PC-3 (cell line): ENCODE measurements around the gene PTGDS.

ENCODE experiments used
- EZH2 ChIP-seq: fragments of 300-600 bp; sonication (generic); IDR thresholded peaks from one replicate; pipeline ENCODE4 v1.6.1; 2017; ENCODE audit warnings: antibody characterized with exemption, mild to moderate bottlenecking, low read length; ENCODE audit not compliant: unreplicated experiment
- TF ChIP-seq, protein P1 (sequence below): fragments of 300-600 bp; sonication (generic); conservative IDR thresholded peaks from 2 replicates; pipeline ENCODE4 v1.5.1; 2017; ENCODE audit warnings: antibody characterized with exemption, low read depth, mild to moderate bottlenecking, low read length

- no peak for TF ChIP-seq EZH2
- TF ChIP-seq, protein P1, sequence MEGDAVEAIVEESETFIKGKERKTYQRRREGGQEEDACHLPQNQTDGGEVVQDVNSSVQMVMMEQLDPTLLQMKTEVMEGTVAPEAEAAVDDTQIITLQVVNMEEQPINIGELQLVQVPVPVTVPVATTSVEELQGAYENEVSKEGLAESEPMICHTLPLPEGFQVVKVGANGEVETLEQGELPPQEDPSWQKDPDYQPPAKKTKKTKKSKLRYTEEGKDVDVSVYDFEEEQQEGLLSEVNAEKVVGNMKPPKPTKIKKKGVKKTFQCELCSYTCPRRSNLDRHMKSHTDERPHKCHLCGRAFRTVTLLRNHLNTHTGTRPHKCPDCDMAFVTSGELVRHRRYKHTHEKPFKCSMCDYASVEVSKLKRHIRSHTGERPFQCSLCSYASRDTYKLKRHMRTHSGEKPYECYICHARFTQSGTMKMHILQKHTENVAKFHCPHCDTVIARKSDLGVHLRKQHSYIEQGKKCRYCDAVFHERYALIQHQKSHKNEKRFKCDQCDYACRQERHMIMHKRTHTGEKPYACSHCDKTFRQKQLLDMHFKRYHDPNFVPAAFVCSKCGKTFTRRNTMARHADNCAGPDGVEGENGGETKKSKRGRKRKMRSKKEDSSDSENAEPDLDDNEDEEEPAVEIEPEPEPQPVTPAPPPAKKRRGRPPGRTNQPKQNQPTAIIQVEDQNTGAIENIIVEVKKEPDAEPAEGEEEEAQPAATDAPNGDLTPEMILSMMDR: no peak
Measured at GRCh38 chr9:136931611-136932130, 45.6 kb upstream of the PTGDS start.
